AG10803 (cell line): ENCODE measurements around the gene NOS1AP.

Experiments
- DNase-seq: peaks from one replicate; pipeline ENCODE4 v3.0.0; 2010; ENCODE audit warnings: low read depth
- H3K4me3 ChIP-seq: 2 replicates; pipeline ENCODE4 v1.5.1; 2011; ENCODE audit warnings: mild to moderate bottlenecking, low read length, control low read depth
- CTCF ChIP-seq: conservative IDR thresholded peaks from 2 replicates; pipeline ENCODE4 v1.5.1; 2011; ENCODE audit warnings: mild to moderate bottlenecking, low read length, control low read depth, inconsistent platforms

The NOS1AP gene

GRCh38 chr1:162206749-162207635 is 137.5 kb downstream of the NOS1AP start:
- H3K4me3 ChIP-seq: no peak overlapping the region
- no peak for DNase-seq
- no peak for TF ChIP-seq CTCF

GRCh38 chr1:162207862-162208261 is 138.4 kb downstream of the NOS1AP start:
- TF ChIP-seq CTCF: no peak
- DNase-seq: no peak
- no peak overlapping the region for H3K4me3 ChIP-seq

- H3K4me3 ChIP-seq: no peak overlapping the region
- TF ChIP-seq CTCF: no peak
- no peak for DNase-seq
These were observed 140.7 kb downstream of the NOS1AP start for GRCh38 chr1:162210196-162210595.

- no peak for DNase-seq
- no peak for TF ChIP-seq CTCF
These were observed 143.2 kb downstream of the NOS1AP start for GRCh38 chr1:162212713-162213112.

GRCh38 chr1:162213281-162213912 is 143.9 kb downstream of the NOS1AP start:
- peak; percentile 23 for DNase-seq
- TF ChIP-seq CTCF: no peak

More at GRCh38 chr1:162212713-162213112, 143.2 kb downstream of the NOS1AP start:
- no peak overlapping the region for H3K4me3 ChIP-seq

GRCh38 chr1:162214202-162214601 is 144.7 kb downstream of the NOS1AP start:
- no peak for TF ChIP-seq CTCF
- no peak for DNase-seq
- no peak overlapping the region for H3K4me3 ChIP-seq

More at GRCh38 chr1:162213281-162213912, 143.9 kb downstream of the NOS1AP start:
- H3K4me3 ChIP-seq: no peak overlapping the region
